Head of caudate nucleus (tissue), 42 donors: ENCODE measurements around the gene DHFR2.

Experiments
- DNase-seq, 42 donors: peaks; one replicate each; pipeline versions ENCODE4 v3.0.0 to v3.0.0-alpha.2; 2020 to 2021; ENCODE audit warnings: mixed read lengths in 7 of 42
- intact Hi-C: fragments of 100-400 bp; cut with DNase I; formaldehyde crosslinking; loops from one replicate; pipeline ENCODE4 v1.15.0; 2022

The DHFR2 gene

DNA sequence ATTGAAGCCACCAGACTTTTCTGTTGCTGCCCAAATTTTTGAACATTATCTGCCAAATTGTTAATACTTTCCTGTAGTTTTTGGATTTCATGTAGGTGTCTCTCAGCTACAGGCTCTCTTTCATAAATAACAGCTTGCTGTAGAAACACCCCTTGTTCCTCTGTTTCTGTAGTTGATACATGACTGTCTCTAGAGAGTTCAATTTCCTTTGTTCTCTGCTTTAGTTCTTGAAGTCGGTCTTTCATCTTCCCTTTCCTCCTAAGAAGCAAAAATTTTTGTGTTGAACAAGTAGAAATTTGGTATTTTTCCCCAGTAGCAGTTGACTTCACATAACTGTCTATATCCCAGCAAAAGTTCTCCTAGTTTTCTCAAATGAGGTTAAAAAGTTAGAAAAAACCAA, 47.7 kb downstream of the DHFR2 start:
- DNase-seq = no peak
- intact Hi-C loops = no loop called here

DNA sequence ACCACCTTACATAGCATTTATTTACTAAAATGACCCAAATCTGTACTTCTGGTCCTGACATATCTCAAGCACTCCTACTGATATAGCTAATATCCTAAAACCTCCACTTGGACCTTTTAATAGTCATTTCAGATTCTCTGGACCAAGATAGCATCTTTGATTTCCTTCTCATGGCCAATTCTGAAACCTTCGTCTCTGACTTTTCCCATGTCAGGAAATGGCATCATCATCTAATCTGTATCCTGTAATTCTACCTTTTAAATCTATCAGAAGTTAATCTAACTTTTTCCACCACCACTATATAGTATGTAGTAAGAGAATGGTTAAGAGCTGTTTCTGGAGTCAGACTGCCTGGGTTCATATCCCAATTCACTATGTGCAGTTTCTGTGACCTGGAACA, 50.5 kb downstream of the DHFR2 start:
- intact Hi-C loops = no loop called here
- DNase-seq = no peak

DNA sequence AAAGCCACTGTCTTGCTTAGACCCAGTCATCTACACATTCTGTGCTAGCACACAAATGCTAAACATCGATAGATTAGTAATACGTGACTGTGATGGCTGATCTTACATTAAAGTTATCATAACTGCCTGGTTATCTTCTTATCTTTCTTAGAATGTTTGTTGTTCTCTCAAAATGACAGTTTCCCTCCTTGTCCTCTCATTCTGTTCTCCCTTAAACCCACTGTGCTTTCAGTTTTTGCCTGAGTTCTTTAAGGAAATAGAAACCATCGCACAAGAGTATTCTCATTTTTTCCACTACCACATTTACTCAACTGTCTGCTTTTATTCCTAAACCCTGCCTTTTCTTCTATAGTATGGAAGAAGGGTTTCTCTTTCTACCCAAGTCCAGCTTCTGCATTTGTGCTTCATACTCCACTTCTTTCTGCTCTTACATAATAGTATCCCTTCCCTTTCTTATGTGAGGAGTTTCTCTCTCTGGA, 51.4 kb downstream of the DHFR2 start:
- no peak for DNase-seq
- intact Hi-C loops = no loop called here

DNA sequence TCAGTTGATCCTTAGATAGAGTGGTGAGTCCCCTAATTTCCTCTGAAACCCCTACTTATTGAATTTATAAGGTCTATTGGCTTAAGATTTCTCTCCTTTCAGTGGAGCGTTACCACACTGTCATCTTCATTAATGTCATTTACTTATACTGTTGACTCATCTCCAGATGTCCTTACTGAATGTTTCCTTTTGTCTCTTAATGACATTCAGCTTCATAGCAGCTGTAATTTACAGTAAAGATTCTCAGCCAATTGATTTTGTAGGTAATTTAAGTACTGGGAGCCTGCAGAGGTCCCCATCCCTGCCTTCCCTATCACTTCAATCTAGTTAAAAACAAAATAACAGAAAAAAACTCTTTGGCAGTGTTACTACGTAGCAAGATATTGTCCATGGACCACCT, 53.1 kb downstream of the DHFR2 start:
- intact Hi-C loops = loop anchor here (10.0 kb wide), 1 partner anchor 55 kb away; the partner anchor contains the start of genes DHFR2 and NSUN3
- no peak for DNase-seq

DNA sequence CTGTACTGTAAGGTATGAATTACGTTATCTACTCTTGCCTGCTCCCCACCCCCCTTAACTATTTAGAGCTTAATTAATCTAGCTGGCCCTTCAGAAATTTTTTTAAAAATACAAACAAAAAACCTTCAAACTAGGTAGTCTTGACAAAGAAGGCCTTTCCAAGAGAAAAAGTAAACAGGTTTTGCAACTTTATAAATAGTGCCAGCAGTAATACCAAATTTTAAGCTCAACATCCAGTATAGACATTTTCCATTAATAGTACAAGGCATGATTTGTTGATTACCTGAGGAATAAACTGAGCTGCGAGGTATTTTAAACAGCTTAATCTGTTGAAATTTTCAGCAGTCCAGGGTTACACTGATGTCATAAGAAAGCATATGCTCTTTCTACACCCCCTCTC, 54.5 kb downstream of the DHFR2 start:
- intact Hi-C loops = loop anchor here (10.0 kb wide), 1 partner anchor 57 kb away; the partner anchor contains the start of genes DHFR2 and NSUN3
- DNase-seq = no peak
